ENCODE measurements around the gene GOLPH3. TPM values are rescaled to one million over a fixed set of nuclear protein-coding genes. Genes with fewer than 3 reads are reported as not detected.

The GOLPH3 gene
- polyA plus RNA-seq, 4 donors, result 53.0 to 93.2 (median 74.4) TPM

DNA sequence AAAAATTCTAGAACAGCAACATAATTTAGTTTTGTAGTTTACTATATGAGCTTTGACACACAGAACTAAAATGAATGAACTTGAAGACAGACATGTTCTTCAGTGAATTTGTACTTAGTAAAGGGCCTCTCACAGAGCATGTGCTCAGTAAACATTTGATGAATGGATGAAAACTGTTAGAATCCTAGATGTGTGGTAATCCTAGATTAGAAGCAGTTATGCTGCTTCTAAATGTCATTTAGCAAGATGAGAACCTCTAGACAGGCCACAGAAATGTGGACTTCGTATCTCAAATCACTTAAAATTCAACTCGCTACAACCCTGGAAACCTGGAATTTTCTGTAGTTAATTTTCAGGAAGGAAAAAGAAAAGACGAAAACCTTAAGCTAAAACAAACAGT lies 8.5 kb downstream of the GOLPH3 start:
- peaks cover 0 to 5% (median 5%) of the 10 kb centered on the region in 3 donors for H3K4me1 ChIP-seq (ENCODE audit: control insufficient read depth in 3 of 3, insufficient read depth in 2 of 3, low read depth in 1 of 3, low read length in 2 of 3)
- DNase-seq (no peak), FAIRE-seq (no peak)
- peak overlapping the region in 1 of 3 donors; percentile 15 for H3K4me3 ChIP-seq (ENCODE audit: low read depth in 1 of 3, low read length in 3 of 3)
- H3K9me3 ChIP-seq (ENCODE audit: control insufficient read depth in 2 of 2, insufficient read depth in 1 of 2, low read depth in 1 of 2, low read length in 1 of 2), result no peaks in the 10 kb centered on the region
- H3K27ac ChIP-seq (ENCODE audit: low read depth in 1 of 3, low read length in 2 of 3), result no peak overlapping the region
- 61 to 77% (median 68%) methylated on average over 3 of the region's 3 CpGs for WGBS, 3 donors
- H3K36me3 ChIP-seq (ENCODE audit: control insufficient read depth in 3 of 3, insufficient read depth in 2 of 3, low read depth in 1 of 3, low read length in 3 of 3), result peaks cover 2 to 44% (median 3%) of the 10 kb centered on the region in 3 donors
- no peaks in the 10 kb centered on the region for H3K27me3 ChIP-seq (ENCODE audit: control insufficient read depth in 3 of 3, insufficient read depth in 3 of 3, low read length in 3 of 3)

DNA sequence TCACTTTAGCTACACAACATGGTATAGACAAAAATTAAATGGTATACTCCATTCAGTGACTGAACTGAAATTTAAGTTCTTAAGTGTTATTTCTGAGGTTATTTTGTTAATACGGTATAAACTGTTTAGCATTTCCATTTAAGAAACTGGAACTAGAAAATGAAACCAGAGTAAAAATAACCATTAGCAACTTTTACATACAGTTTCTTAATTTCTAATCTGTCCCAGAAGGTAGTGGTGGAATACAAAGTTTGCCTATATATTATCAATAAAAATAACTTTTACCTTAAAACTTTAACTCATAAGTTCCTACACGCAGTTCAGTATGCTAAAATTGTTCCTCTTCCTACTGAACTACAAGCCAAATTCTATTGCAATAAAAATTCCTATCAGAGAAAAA lies 10.3 kb downstream of the GOLPH3 start:
- WGBS, 3 donors, result 49 to 77% (median 59%) methylated on average over 2 of the region's 2 CpGs
- no peak overlapping the region for H3K27ac ChIP-seq (ENCODE audit: low read depth in 1 of 3, low read length in 2 of 3)
- H3K9me3 ChIP-seq (ENCODE audit: control insufficient read depth in 2 of 2, insufficient read depth in 1 of 2, low read depth in 1 of 2, low read length in 1 of 2), result no peaks in the 10 kb centered on the region
- H3K27me3 ChIP-seq (ENCODE audit: control insufficient read depth in 3 of 3, insufficient read depth in 3 of 3, low read length in 3 of 3), result no peaks in the 10 kb centered on the region
- peaks cover 0 to 40% (median 3%) of the 10 kb centered on the region in 3 donors for H3K36me3 ChIP-seq (ENCODE audit: control insufficient read depth in 3 of 3, insufficient read depth in 2 of 3, low read depth in 1 of 3, low read length in 3 of 3)
- DNase-seq (no peak), FAIRE-seq (no peak)
- H3K4me3 ChIP-seq (ENCODE audit: low read depth in 1 of 3, low read length in 3 of 3), result no peak overlapping the region
- peaks cover 0 to 4% (median 0%) of the 10 kb centered on the region in 3 donors for H3K4me1 ChIP-seq (ENCODE audit: control insufficient read depth in 3 of 3, insufficient read depth in 2 of 3, low read depth in 1 of 3, low read length in 2 of 3)

DNA sequence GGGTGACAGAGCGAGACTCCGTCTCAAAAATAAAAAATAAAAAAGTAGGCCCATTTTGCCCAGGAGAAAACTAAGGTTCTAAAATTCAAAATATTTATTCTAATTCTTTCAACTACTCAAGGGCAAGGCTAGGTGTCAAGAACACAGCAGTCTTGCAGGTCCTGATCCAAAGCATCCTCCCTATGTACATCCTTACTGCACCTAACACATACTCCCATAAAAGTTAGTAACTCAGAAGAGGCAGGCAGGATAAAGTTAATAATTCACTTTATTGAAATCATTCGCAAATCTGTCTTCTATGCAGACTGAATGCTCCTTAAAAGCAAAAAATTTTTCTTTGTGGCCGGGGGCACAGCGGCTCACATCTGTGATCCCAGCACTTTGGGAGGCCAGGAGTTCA lies 11.1 kb downstream of the GOLPH3 start:
- H3K27me3 ChIP-seq (ENCODE audit: control insufficient read depth in 3 of 3, insufficient read depth in 3 of 3, low read length in 3 of 3), result no peaks in the 10 kb centered on the region
- 91 to 96% (median 91%) methylated on average over 5 of the region's 5 CpGs for WGBS, 3 donors
- no peaks in the 10 kb centered on the region for H3K9me3 ChIP-seq (ENCODE audit: control insufficient read depth in 2 of 2, insufficient read depth in 1 of 2, low read depth in 1 of 2, low read length in 1 of 2)
- no peak overlapping the region for H3K4me3 ChIP-seq (ENCODE audit: low read depth in 1 of 3, low read length in 3 of 3)
- peaks cover 0 to 40% (median 0%) of the 10 kb centered on the region in 3 donors for H3K36me3 ChIP-seq (ENCODE audit: control insufficient read depth in 3 of 3, insufficient read depth in 2 of 3, low read depth in 1 of 3, low read length in 3 of 3)
- DNase-seq, result no peak
- FAIRE-seq, result no peak
- H3K27ac ChIP-seq (ENCODE audit: low read depth in 1 of 3, low read length in 2 of 3), result no peak overlapping the region
- peaks cover 0 to 4% (median 0%) of the 10 kb centered on the region in 3 donors for H3K4me1 ChIP-seq (ENCODE audit: control insufficient read depth in 3 of 3, insufficient read depth in 2 of 3, low read depth in 1 of 3, low read length in 2 of 3)

DNA sequence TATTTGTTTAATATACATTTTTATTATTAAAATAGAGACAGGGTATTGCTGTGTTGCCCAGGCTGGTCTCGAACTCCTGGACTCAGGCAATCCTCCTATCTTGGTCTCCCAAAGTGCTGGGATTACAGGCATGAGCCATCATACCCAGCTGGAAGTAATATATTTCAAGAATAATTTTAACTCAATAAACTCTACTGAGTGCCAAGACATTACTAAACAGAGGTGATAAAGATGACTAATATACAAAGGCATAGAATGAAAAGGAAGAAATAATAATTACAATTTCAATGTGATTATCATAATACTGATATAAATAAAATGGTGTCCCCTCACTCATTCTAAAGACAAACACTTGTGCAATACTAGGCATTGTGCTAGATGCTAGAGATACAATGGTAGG lies 13.9 kb downstream of the GOLPH3 start:
- no peak overlapping the region for H3K27ac ChIP-seq (ENCODE audit: low read depth in 1 of 3, low read length in 2 of 3)
- no peaks in the 10 kb centered on the region for H3K27me3 ChIP-seq (ENCODE audit: control insufficient read depth in 3 of 3, insufficient read depth in 3 of 3, low read length in 3 of 3)
- H3K4me1 ChIP-seq (ENCODE audit: control insufficient read depth in 3 of 3, insufficient read depth in 2 of 3, low read depth in 1 of 3, low read length in 2 of 3), result peaks cover 0 to 8% (median under 1%) of the 10 kb centered on the region in 3 donors
- no peak for DNase-seq
- H3K36me3 ChIP-seq (ENCODE audit: control insufficient read depth in 3 of 3, insufficient read depth in 2 of 3, low read depth in 1 of 3, low read length in 3 of 3), result peaks cover 0 to 37% (median 0%) of the 10 kb centered on the region in 3 donors
- H3K9me3 ChIP-seq (ENCODE audit: control insufficient read depth in 2 of 2, insufficient read depth in 1 of 2, low read depth in 1 of 2, low read length in 1 of 2), result no peaks in the 10 kb centered on the region
- WGBS, 3 donors, result 89 to 100% (median 96%) methylated on average over 1 of the region's 1 CpG
- no peak for FAIRE-seq
- H3K4me3 ChIP-seq (ENCODE audit: low read depth in 1 of 3, low read length in 3 of 3), result no peak overlapping the region

DNA sequence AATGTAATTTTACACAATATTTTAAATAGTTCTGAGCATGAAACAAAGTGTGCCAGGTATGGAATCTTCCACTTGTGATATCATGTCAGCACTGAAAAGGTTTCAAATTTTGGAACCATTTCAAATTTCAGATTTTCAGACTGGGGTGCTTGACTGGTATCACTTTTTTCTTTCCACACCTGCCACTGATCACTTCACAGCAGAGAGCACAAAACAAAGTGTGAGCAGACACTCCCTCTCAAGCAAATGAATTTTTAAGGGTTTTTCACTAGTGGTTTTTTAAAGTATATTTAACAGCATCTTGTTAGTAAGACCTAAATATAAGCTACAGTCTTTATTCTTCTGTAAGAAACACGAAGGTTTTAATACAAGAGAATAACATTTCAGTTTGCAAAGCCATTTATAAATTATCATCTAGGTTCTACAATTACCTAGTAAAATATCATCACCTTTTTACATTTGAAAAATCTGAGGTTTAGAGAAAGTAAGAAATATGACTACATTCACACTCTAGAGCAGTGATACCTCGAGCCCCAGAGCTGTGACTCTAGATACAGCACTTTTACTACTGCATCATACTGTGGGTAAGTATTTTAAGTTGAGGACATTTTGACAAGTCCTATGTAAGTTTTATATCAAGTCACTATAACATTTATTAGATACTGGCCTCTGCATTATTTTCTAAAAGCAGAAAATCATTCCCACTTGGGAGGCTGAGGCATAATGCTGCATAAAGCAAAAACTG lies 14.6 kb downstream of the GOLPH3 start:
- WGBS, 3 donors, result 56 to 68% (median 58%) methylated on average over 2 of the region's 2 CpGs
- no peaks in the 10 kb centered on the region for H3K9me3 ChIP-seq (ENCODE audit: control insufficient read depth in 2 of 2, insufficient read depth in 1 of 2, low read depth in 1 of 2, low read length in 1 of 2)
- no peak overlapping the region for H3K4me3 ChIP-seq (ENCODE audit: low read depth in 1 of 3, low read length in 3 of 3)
- H3K27me3 ChIP-seq (ENCODE audit: control insufficient read depth in 3 of 3, insufficient read depth in 3 of 3, low read length in 3 of 3), result no peaks in the 10 kb centered on the region
- FAIRE-seq (no peak), DNase-seq (no peak)
- H3K27ac ChIP-seq (ENCODE audit: low read depth in 1 of 3, low read length in 2 of 3), result no peak overlapping the region
- H3K4me1 ChIP-seq (ENCODE audit: control insufficient read depth in 3 of 3, insufficient read depth in 2 of 3, low read depth in 1 of 3, low read length in 2 of 3), result peaks cover 0 to 5% (median 3%) of the 10 kb centered on the region in 3 donors
- peaks cover 0 to 37% (median 0%) of the 10 kb centered on the region in 3 donors for H3K36me3 ChIP-seq (ENCODE audit: control insufficient read depth in 3 of 3, insufficient read depth in 2 of 3, low read depth in 1 of 3, low read length in 3 of 3)

DNA sequence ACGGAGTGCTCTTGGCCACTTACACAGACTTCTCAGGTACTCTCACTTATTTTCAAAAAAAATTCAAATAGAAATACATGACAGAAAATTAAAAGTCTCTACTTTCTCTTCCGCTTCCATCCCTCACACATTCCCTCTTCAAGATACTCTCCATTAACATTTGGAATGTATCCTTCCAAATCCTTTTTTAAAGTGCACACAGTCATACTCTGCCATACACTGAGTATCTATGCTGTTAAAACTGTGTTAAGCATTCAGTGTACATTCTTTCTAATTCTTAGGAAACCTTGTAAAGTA lies 15.5 kb downstream of the GOLPH3 start:
- 86 to 89% (median 88%) methylated on average over 2 of the region's 2 CpGs for WGBS, 3 donors
- Histone ChIP-seq H3K36me3 (ENCODE audit: control insufficient read depth in 3 of 3, insufficient read depth in 2 of 3, low read depth in 1 of 3, low read length in 3 of 3) (peaks cover 0 to 34% (median 0%) of the 10 kb centered on the region in 3 donors), H3K4me3 (ENCODE audit: low read depth in 1 of 3, low read length in 3 of 3) (no peak overlapping the region), H3K27me3 (ENCODE audit: control insufficient read depth in 3 of 3, insufficient read depth in 3 of 3, low read length in 3 of 3) (no peaks in the 10 kb centered on the region), H3K9me3 (ENCODE audit: control insufficient read depth in 2 of 2, insufficient read depth in 1 of 2, low read depth in 1 of 2, low read length in 1 of 2) (no peaks in the 10 kb centered on the region), H3K4me1 (ENCODE audit: control insufficient read depth in 3 of 3, insufficient read depth in 2 of 3, low read depth in 1 of 3, low read length in 2 of 3) (peaks cover 0 to 5% (median 5%) of the 10 kb centered on the region in 3 donors), H3K27ac (ENCODE audit: low read depth in 1 of 3, low read length in 2 of 3) (no peak overlapping the region)
- FAIRE-seq (no peak), DNase-seq (no peak)

DNA sequence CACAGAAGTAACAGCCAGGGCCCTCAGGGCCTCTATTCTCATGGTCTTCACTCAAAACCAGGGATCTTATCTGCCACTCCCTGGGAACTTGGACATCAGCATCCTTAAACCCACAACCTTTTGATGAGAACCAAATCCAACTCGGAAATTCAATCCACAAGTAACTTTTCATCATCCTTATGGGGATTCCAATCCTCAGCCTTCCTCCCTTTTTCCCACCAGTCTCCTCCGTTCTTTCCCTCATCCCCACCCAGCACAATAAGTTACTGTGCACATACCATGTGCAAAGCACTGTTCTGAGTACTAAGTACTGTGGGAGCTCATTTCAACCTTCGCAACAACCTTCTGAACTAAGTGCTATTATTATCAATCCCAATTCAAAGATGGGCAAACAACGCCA lies 17.0 kb downstream of the GOLPH3 start:
- FAIRE-seq, result no peak
- Histone ChIP-seq H3K27ac (ENCODE audit: low read depth in 1 of 3, low read length in 2 of 3) (no peak overlapping the region), H3K9me3 (ENCODE audit: control insufficient read depth in 2 of 2, insufficient read depth in 1 of 2, low read depth in 1 of 2, low read length in 1 of 2) (no peaks in the 10 kb centered on the region), H3K4me3 (ENCODE audit: low read depth in 1 of 3, low read length in 3 of 3) (no peak overlapping the region), H3K27me3 (ENCODE audit: control insufficient read depth in 3 of 3, insufficient read depth in 3 of 3, low read length in 3 of 3) (no peaks in the 10 kb centered on the region), H3K36me3 (ENCODE audit: control insufficient read depth in 3 of 3, insufficient read depth in 2 of 3, low read depth in 1 of 3, low read length in 3 of 3) (peaks cover 0 to 37% (median 0%) of the 10 kb centered on the region in 3 donors), H3K4me1 (ENCODE audit: control insufficient read depth in 3 of 3, insufficient read depth in 2 of 3, low read depth in 1 of 3, low read length in 2 of 3) (peaks cover 0 to 5% (median 5%) of the 10 kb centered on the region in 3 donors)
- WGBS, 3 donors, result 80 to 86% (median 84%) methylated on average over 4 of the region's 4 CpGs
- DNase-seq, result no peak

DNA sequence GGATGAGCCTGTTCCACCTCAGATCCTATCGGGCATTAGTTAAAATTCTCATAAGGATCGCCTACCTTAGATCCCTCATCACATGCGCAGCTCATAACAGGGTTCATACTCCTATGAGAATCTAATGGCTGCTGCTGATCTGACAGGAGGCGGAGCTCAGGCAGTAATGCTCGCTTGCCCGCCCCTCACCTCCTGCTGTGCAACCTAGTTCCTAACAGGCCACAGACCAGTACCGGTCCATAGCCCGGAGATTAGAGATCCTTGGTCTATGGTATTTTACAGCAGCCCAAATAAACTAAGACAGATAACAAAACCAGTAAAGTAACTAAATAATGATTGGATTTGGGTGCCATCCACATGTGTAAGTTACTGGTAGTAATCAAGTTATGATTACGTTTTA lies 17.5 kb downstream of the GOLPH3 start:
- no peak for FAIRE-seq
- no peak overlapping the region for H3K4me3 ChIP-seq (ENCODE audit: low read depth in 1 of 3, low read length in 3 of 3)
- peaks cover 0 to 5% (median 5%) of the 10 kb centered on the region in 3 donors for H3K4me1 ChIP-seq (ENCODE audit: control insufficient read depth in 3 of 3, insufficient read depth in 2 of 3, low read depth in 1 of 3, low read length in 2 of 3)

DNA sequence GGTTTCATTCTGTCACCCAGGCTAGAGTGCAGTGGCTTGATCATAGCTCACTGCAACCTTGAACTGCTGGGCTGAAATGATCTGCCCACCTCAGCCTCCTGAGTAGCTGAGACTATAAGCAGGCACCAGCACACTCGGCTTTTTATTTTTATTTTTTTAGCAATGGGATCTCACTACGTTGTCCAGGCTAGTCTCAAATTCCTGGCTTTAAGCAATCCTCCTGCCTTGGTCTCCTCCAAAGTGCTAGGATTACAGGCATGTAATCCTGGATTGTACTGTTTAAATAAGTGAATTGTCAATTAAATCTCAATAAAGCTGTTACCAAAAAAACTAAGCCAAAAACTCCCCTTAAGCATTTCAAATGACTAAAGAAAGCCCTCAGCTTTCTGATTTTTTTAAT lies 18.9 kb downstream of the GOLPH3 start:
- Histone ChIP-seq H3K27ac (ENCODE audit: low read depth in 1 of 3, low read length in 2 of 3) (no peak overlapping the region), H3K27me3 (ENCODE audit: control insufficient read depth in 3 of 3, insufficient read depth in 3 of 3, low read length in 3 of 3) (no peaks in the 10 kb centered on the region), H3K9me3 (ENCODE audit: control insufficient read depth in 2 of 2, insufficient read depth in 1 of 2, low read depth in 1 of 2, low read length in 1 of 2) (no peaks in the 10 kb centered on the region), H3K4me3 (ENCODE audit: low read depth in 1 of 3, low read length in 3 of 3) (no peak overlapping the region), H3K36me3 (ENCODE audit: control insufficient read depth in 3 of 3, insufficient read depth in 2 of 3, low read depth in 1 of 3, low read length in 3 of 3) (peaks cover 0 to 33% (median 0%) of the 10 kb centered on the region in 3 donors), H3K4me1 (ENCODE audit: control insufficient read depth in 3 of 3, insufficient read depth in 2 of 3, low read depth in 1 of 3, low read length in 2 of 3) (peaks cover 0 to 5% (median 5%) of the 10 kb centered on the region in 3 donors)
- FAIRE-seq (no peak), DNase-seq (no peak)
- WGBS, 3 donors, result 92 to 97% (median 94%) methylated on average over 2 of the region's 2 CpGs

More for the DNA sequence above, 17.5 kb downstream of the GOLPH3 start:
- DNase-seq, result no peak
- Histone ChIP-seq H3K27ac (ENCODE audit: low read depth in 1 of 3, low read length in 2 of 3) (no peak overlapping the region), H3K27me3 (ENCODE audit: control insufficient read depth in 3 of 3, insufficient read depth in 3 of 3, low read length in 3 of 3) (no peaks in the 10 kb centered on the region), H3K36me3 (ENCODE audit: control insufficient read depth in 3 of 3, insufficient read depth in 2 of 3, low read depth in 1 of 3, low read length in 3 of 3) (peaks cover 0 to 36% (median 0%) of the 10 kb centered on the region in 3 donors), H3K9me3 (ENCODE audit: control insufficient read depth in 2 of 2, insufficient read depth in 1 of 2, low read depth in 1 of 2, low read length in 1 of 2) (no peaks in the 10 kb centered on the region)
- 80 to 85% (median 80%) methylated on average over 9 of the region's 9 CpGs for WGBS, 3 donors

Measured in small intestine (tissue), 7 donors.